HG03196 (cell line): Measurements from ENCODE around the gene RECK.

ENCODE experiments used
- ATAC-seq: cut with Tn5 transposase; IDR thresholded peaks from one replicate; pipeline ENCODE4 v1.9.1; 2021; ENCODE audit not compliant: unreplicated experiment

Gene RECK

GRCh38 chr9:36136894-36137391 is 100.2 kb downstream of the RECK start:
- no peak for ATAC-seq

DNA sequence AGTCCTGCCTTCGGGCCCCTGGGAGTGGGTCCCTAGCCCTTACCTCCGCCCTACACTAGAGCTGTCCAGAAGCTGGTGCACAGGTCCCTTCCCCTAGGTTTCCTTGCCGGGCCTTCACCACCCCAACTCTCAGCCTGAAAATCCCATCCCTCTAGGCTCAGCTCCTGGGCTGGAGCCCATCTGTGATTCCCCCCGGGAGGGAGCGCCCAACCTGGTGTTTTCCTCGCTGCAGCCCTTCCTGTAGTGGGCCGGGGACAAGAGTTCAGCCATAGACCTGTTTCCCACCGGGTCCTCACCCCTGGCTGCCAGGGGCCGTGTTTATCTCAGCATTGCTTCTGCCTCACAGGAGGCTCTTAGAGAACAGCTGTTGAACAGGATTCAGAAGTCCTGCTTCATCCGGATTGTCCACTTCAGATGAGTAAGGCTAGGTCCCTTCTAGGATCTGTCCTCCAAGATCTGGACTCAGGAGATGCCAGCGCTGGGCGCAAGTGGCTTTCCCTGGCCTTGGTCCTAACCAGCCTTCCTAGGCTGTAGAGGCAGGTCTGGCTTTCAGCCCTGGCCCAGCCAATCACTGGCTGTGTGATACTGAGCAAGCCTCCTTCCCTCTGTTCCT is 100.8 kb downstream of the RECK start:
- ATAC-seq, result no peak

- no peak for ATAC-seq
These were observed 101.8 kb downstream of the RECK start for GRCh38 chr9:36138496-36138895.

GRCh38 chr9:36138901-36139300 is 102.2 kb downstream of the RECK start:
- no peak for ATAC-seq

- ATAC-seq, result no peak
These were observed 103.7 kb downstream of the RECK start for GRCh38 chr9:36140086-36141084.

GRCh38 chr9:36141288-36141687 is 104.6 kb downstream of the RECK start:
- ATAC-seq, result no peak

DNA sequence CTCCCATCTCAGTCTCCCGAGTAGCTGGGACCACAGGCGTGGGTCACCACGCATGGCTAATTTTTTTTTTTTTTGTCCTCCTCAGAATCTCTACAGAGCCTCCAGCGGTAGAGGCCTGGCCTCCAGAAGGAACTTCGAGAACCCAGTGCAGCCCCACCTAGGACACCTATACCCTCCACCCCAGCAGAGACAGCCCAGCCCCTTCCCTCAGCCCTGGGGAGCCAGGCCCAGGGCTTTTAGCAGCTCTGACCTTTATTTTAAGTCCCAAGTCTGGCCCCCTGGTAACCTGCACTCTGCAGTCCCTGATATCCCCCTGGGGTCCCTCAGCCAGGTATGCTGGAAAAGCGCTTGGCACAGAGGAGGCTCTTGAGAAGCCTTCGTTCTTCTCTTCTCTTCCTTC is 105.0 kb downstream of the RECK start:
- no peak for ATAC-seq

- ATAC-seq, result no peak
These were observed 106.0 kb downstream of the RECK start for GRCh38 chr9:36142510-36143244.

DNA sequence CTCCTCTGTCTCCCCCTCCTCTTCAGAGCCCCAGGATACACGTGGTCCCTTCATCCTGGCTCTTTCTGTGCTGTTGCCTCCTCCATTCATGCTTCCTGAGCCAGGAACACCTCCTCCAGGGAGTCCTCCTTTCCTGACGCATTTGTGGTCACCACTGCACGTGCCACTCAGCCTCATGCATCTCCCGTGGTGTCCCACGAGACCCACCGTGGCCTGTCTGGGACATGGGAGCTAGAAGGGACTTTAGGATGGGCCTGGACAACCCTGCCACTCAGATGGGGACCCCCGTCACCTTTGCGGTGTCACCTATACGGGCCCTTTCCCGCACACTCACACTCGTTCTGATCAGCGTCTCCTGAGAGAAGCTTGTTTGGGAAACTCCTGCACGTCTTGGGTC is 106.5 kb downstream of the RECK start:
- no peak for ATAC-seq

- ATAC-seq, result no peak
These were observed 107.9 kb downstream of the RECK start for GRCh38 chr9:36144309-36145232.

DNA sequence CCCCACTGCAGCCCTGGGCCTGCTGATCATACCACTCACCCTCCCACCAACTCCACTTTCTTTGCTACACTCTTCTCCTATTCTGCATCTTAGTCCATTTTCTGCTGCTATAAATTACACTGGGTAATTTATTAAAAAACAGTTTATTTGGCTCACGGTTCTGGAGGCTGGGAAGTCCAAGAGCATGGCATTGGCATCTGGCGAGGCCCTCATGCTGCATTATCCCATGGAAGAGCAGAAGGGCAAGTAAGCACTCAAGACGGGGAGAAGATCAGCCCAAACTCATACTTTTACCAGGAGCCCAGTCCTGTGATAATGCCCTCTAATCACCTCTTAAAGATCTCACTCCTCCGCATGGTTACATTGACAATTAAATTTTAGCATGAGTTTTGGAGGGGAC is 109.3 kb downstream of the RECK start:
- ATAC-seq, result no peak

DNA sequence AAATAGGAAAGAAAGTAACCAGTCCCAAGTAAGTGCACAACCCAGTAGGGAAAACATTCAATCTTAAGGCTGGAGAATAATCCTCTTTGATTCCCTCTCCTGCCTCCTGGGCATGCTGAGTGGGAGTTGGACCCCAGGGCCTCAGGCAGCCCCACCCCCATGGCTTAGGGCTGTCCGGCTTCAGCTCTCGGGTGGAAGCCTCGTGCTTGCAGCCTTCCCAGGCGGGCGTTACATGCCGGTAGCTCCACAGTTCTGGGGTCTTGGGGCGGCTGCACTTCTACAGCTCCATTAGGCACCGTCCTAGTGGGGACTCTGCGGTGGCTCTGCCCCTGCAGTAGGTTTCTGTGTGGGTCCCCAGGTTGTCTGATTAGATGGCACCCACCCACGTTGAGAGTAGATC is 109.9 kb downstream of the RECK start:
- ATAC-seq, result no peak

DNA sequence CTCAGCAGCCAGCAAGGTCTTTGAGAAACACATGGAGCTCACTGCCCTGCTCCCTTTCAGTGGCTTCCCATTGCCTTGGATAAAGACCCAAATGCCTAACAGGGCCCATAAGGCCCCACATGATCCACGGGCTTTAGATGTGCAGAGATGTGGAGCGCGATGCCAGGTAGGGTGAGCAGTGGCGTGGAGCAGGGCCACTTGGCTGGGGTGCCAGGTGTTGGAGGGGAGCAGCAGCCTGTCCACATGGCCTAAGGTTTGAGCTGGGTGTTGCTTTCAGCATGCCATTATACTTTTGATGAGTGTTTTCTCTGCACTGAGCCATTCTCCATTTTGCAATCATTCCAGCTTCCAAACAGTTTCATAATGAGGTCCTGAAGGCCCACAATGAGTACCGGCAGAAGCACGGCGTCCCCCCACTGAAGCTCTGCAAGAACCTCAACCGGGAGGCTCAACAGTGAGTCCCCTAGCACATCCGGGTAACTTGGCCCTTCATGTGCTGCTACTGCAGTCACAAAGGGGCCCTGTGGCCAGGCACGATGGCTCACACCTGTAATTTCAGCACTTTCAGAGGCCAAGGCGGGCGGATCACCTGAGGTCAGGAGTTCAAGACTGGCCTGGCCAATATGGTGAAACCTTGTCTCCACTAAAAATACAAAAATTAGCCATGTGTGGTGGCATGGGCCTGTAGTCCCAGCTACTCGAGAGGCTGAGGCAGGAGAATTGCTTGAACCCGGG is 110.9 kb downstream of the RECK start:
- no peak for ATAC-seq

GRCh38 chr9:36148311-36149051 is 111.8 kb downstream of the RECK start:
- peak; percentile 39 for ATAC-seq

GRCh38 chr9:36149197-36149596 is 112.5 kb downstream of the RECK start:
- ATAC-seq, result no peak

DNA sequence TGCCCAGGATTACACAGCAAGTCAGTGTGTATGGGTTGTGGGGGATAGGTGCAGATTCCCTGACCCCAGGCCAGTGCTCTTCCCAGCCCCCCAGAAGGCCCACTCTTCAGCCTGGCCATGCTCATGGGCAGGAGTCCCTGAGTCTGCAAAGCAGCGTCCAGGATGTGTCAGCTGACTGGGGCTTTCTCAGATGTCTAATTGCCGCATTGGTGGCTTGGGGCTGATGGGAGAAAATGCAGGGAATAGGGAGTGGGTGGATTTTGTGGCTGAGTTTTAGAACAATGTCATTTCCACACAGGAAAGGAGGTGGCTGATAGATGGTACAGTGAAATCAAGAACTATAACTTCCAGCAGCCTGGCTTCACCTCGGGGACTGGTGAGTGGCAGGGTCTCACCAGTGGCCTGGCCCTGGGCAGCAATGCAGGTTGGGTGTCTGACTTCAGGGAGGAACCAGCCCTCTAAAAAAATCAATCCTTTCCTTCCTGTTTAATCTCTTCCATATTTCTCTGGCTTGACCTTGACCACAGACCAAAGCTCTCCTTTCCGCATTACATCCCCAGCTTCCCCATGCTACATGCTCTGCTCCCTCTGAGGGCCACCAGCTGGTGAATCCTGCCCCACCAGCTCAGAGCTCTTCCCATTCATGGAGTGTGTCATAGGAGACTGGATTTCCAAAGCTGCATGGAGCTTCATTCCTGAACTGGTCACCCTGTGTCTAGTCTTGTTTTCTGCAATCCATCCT is 114.0 kb downstream of the RECK start:
- no peak for ATAC-seq

DNA sequence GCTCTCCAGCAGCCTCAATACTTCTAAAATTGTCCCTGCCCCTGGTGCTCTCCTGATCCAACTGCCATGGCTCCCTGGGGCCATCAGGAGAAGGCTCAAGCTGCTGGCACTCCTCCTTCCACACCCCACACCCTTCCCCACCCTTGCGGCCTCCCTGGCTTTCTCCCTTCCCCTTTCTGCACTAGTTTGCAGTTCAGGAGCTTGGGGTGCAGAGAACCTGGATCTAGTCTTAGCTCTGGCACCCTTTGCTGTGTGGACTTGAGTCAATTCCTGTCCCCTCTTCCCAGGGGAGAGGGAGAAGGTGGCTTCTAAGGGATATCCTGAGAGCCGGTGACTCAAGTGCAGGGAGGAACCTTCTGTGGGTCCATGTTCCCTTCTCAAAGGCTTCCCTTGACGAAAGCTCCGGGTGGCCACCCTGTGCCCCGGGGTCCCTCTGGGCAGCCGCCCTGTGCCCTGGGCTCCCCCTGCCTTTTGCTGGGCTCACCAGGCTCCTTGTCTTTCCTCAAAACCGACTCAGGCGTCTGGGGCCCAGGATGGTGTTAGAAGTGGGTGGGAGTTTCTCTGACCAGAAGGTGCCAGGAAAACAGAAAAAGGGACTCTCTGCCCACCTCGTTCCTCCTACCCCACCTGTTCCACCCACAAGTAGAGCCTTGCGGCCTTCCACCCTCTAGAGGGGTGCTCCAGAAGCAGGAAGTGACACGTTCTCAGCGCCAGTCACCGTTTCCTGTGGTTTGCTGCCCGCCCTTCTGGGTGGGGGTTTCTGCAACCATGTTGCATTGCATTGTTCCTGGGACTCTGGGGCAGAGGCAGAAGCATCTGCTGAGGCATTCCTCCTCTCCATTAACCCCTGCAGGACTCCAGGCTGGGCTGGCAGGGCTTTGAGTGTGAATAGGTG is 114.8 kb downstream of the RECK start:
- ATAC-seq, result peak; percentile 81
